NCI-H187 treated with DMSO at 0.1 percent for 48 hours (cell line): ENCODE data around the gene THBS2.
"Not testable (repeated sequence)": the region's sequence is repeated elsewhere in the genome, so short reads cannot be mapped to it uniquely, and the experiment has no call there.

ENCODE experiments used
- DNase-seq: peaks from one replicate; lab custom pipeline; 2025; lab: John Stamatoyannopoulos, UW

Gene THBS2

GRCh38 chr6:169184419-169184818, 69.2 kb downstream of the THBS2 start:
- DNase-seq: no peak

DNA sequence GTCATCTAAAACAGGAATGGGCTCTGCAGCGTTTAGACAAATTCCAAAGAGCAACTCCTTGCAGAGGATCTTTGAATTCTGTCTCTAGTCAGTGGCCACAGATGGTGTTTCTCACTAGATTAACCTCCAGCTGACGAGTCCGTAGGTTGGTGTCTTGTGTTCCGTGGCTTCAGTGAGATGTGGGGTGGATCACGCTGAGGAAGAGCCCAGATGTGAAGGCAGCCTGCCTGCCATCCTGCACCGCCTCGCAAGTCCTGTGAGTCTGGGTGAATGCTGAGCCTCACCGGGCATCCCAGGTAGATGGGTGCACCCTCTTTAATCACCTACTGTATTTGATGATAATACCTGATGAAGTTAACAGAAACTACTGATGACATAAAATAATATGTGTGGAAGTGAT, 70.4 kb downstream of the THBS2 start:
- DNase-seq: no peak

GRCh38 chr6:169179831-169180230, 73.8 kb downstream of the THBS2 start:
- not testable (repeated sequence) for DNase-seq

- DNase-seq: no peak
These were observed 76.0 kb downstream of the THBS2 start for GRCh38 chr6:169177516-169178166.

DNA sequence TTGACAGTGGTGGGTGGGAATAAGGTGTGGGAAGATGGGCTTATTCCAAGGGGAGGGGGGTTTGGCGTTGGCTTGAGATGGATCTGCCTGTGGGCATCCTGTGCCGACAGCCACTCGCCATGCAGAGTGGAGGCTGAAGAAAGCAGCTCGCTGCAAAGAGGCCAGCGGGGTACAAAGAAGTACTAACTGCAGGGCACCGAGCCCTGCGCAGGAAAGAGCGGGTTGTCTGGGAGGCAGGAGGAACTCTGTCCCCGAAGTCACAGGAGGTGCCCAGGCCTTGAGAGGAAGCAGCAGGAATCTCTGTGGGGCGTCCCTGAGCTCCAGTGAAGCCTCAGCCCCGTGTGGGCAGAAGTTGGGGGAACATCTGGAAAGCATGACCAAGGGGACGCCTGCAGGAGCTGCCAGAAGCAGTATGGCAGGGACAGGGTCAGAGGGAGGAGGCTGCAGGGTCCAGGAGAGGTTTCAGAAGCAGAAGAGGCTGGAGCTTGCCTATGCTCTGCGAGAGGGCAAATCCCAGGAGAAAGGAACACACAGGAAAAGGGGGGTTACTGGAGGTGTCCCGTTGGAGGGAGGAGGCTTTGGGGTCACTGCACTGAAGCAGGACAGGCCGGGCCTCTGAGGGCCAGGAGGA, 77.2 kb downstream of the THBS2 start:
- DNase-seq: no peak

DNA sequence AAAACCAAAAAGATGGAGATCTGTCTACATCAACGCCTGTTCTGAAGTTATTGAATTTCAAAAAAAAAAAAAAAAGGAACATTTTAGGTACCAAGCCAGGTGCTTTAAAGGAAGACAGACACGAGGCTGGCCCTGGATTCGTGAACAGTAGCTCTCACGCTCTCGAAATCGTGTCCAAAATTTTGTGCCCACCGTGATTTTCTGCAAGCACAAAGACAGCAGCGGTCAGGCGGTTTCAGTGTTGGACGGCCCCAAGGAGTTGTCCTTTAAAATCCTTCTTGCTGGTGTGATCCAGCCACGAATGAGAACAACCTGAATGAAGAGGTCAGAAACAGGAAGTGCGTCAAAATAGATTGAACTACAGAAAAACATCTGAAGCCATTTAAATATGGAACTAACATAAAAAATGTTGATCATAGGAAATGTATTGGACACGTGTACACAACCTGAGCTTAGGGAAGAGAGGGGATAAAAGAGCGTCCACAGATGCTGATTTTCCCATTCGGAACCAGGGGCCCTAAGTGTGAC, 78.2 kb downstream of the THBS2 start:
- no peak for DNase-seq

- DNase-seq: no peak
These were observed 78.9 kb downstream of the THBS2 start for GRCh38 chr6:169174516-169175359.

- no peak for DNase-seq
These were observed 79.9 kb downstream of the THBS2 start for GRCh38 chr6:169173532-169174268.

- DNase-seq: no peak
These were observed 80.7 kb downstream of the THBS2 start for GRCh38 chr6:169172946-169173345.

GRCh38 chr6:169172456-169172855, 81.2 kb downstream of the THBS2 start:
- no peak for DNase-seq

GRCh38 chr6:169171951-169172350, 81.7 kb downstream of the THBS2 start:
- DNase-seq: no peak

DNA sequence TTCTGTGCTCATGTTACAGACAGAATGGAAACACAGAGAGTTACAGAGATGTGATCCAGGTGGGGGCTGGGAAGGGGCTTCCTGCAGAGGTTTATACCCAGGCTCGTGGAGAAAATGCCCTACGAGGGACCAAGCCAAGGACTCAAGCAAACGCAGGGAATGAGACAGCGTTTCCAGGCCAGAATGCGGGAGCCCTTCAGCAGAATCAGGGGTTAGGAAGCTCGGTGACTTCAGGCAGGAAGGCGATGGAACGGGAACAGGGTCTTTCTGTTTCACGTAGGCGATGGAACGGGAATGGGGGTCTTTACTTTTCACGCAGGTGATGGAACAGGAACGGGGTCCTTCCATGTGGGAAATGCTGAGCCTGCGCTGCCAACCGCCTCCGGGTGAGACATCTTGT, 82.6 kb downstream of the THBS2 start:
- no peak for DNase-seq

DNA sequence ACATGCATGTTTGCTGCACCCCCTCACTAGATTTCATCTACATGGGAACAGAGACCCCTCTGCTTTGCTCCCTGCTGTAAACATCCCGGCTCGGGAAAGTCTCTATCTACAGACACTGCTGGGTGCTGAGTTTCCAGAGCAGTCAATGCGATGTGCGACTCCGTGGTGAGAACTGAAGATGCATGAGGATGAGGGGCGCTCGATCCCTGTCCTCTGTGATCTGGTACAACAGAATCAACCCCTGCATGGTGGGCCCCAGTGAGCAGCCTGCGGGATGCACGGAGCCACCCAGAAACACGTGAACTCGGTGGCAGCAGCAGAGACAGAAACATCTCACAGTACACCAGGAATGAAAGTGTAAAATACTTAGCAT, 83.1 kb downstream of the THBS2 start:
- no peak for DNase-seq

- DNase-seq: no peak
These were observed 83.6 kb downstream of the THBS2 start for GRCh38 chr6:169169941-169170582.

GRCh38 chr6:169169375-169169774, 84.3 kb downstream of the THBS2 start:
- DNase-seq: no peak

DNA sequence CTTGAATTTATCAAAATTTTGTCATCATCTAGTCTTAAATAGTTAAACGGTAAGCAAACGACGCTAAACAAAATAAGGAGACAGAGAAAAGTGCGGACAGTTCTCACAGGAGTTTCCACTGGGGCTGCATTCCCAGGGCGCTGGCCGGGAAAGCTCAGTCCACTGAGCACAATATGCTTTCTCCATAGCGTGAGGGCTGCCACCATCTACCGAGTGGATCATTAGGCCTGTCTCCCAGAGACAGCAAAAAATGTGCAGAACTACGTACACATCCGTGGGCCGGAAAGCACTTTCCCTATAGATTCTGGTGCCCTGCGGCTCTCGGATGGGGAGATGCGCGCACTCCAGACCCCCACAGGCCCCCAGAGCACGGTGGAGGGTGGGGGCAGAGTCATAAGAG, 84.9 kb downstream of the THBS2 start:
- DNase-seq: no peak

- DNase-seq: no peak
These were observed 85.4 kb downstream of the THBS2 start for GRCh38 chr6:169168302-169168630.

DNA sequence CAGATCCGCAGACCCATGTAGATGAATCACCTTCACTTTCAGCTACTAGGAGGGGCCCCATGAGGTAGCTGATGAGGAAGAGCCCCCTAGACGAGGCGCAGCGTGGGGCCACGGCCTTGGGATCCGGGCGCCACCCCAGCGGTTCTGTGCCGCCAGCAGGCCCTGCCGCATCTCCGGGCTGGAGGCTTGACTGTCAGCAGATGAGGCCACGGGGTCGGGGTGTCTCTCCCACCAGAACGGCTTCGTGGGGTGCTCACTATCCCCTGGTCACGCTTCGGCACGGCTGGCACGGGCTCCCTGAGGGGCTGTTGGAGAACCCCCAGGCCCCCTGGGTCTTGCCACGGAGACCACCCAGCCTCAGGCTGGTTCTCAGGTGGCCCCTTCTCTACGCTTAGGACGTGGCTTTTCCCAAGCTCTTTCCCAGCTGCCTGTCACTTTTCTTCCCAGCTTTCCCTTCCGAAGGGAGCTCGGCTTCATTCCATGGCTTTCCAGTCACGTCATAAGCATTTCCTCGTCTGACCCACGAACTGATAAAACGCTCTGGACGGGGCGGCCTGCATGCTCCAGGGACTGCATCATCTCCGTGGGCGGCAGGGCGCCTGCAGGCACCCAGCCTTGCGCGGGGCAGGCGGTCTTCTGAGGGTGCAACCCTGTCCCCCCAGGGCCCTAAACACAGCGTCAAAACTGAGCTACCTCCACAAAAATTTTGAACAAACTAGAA, 85.9 kb downstream of the THBS2 start:
- no peak for DNase-seq

- no peak for DNase-seq
These were observed 86.6 kb downstream of the THBS2 start for GRCh38 chr6:169166896-169167580.
